Heart right ventricle (tissue), 16 donors: Measurements from ENCODE around the gene FBN1. TPM values are rescaled to one million over a fixed set of nuclear protein-coding genes. Genes with fewer than 3 reads are reported as not detected.

Experiments
- ATAC-seq, 8 donors: fragments of 200-7000 bp; cut with Tn5 transposase; one replicate each; pipeline ENCODE4 v1.9.1; 2020; ENCODE audit warnings: mild to moderate bottlenecking in 8 of 8, moderate library complexity in 8 of 8, moderate number of reproducible peaks in 1 of 8
- DNase-seq, 2 donors: peaks; one replicate each; pipeline ENCODE4 v3.0.0-alpha.2; 2020
- H3K27ac ChIP-seq, 10 donors: fragments of 200-600 bp; sonication (generic) in 2 of 10; one replicate each; pipeline versions ENCODE4 v1.5.0 to v1.8.0; 2020 to 2022; ENCODE audit warnings: mild to moderate bottlenecking in 3 of 10
- H3K27me3 ChIP-seq, 7 donors: fragments of 200-600 bp; one replicate each; pipeline ENCODE4 v1.8.0; 2021 to 2022; ENCODE audit warnings: mild to moderate bottlenecking in 2 of 7
- H3K36me3 ChIP-seq, 9 donors: fragments of 200-600 bp; sonication (generic) in 1 of 9; one replicate each; pipeline versions ENCODE4 v1.5.0 to v1.8.0; 2020 to 2022; ENCODE audit warnings: mild to moderate bottlenecking in 2 of 9
- H3K4me1 ChIP-seq, 9 donors: fragments of 200-600 bp; sonication (generic) in 1 of 9; one replicate each; pipeline versions ENCODE4 v1.5.0 to v1.8.0; 2020 to 2022; ENCODE audit warnings: mild to moderate bottlenecking in 4 of 9
- H3K4me3 ChIP-seq, 10 donors: fragments of 200-600 bp; sonication (generic) in 2 of 10; one replicate each; pipeline versions ENCODE4 v1.5.0 to v1.8.0; 2020 to 2022; ENCODE audit warnings: mild to moderate bottlenecking in 7 of 10, moderate library complexity in 2 of 10
- H3K9me3 ChIP-seq, 11 donors: fragments of 200-600 bp in 10 of 11; sonication (generic) in 2 of 11; one replicate each; pipeline versions ENCODE4 v1.5.0 to v1.8.0; 2013 to 2022; ENCODE audit warnings: mild to moderate bottlenecking in 2 of 11, control low read depth in 1 of 11, moderate library complexity in 1 of 11
- WGBS, 2 donors: extraction: QIAGEN DNeasy Blood & Tissue Kit; methylation state at CpG; one replicate each; pipeline ENCODE4 v1.1.7; 2013; ENCODE audit warnings: inconsistent platforms in 1 of 2; 5-methylcytosine and 5-hydroxymethylcytosine counted together
- intact Hi-C, 10 donors: fragments of 100-400 bp; cut with DNase I; formaldehyde crosslinking; loops; one replicate each; pipeline versions ENCODE4 v1.11.1 to v1.14.2; 2022
- polyA plus RNA-seq, 2 donors: library from polyadenylated mRNA; stranded (reverse); fragments of 200-250 nt; gene quantifications; one replicate each; pipeline ENCODE4 v1.2.3, GENCODE V29; 2013
- total RNA-seq, 10 donors: library from RNA; stranded (reverse); fragmentation: NEBNext Ultra II Directional in 3 of 10; extraction: Animal tissue kit (Norgen Biotek cat#: 25700) in 3 of 10; gene quantifications; one replicate each; pipeline versions ENCODE4 v1.2.1 to v1.2.4, GENCODE V29; 2021 to 2023
- TF ChIP-seq, protein P1 (sequence below), 9 donors: fragments of 200-600 bp; sonication (generic) in 2 of 9; IDR thresholded peaks; one replicate each; pipeline versions ENCODE4 v1.5.0 to v1.8.0; 2021 to 2022; ENCODE audit warnings: antibody characterized with exemption in 9 of 9, mild to moderate bottlenecking in 5 of 9, moderate library complexity in 1 of 9
- donor health status: Arrhythmogenic right ventricular cardiomyopathy.
- donor health status: ischemic (EF 13 %, LVEDD 7.1; RV severe dilation, severe dysfunction).
- donor health status: healthy with polysubstance abuse.
- donor health status: DM: no; HTN: yes; CAD: no.
- donor health status: DM: no; HTN: no; CAD: no.
- donor health status: ischemic (EF 25% LVEDD 6.9; RV normal size, moderate dysfunction).
- donor health status: ischemic (EF 25% LVEDD 5.7; RV mildly dilated, moderate dysfunction).
- donor health status: healthy.
- donor health status: DM: yes; HTN: yes; CAD: no.
- donor health status: Ischemic cardiomyopathy.
- donor health status: ischemic (EF 35%, LVEDD 5.7; RV mildly dilated, moderate dysfunction).
- donor health status: nonischemic (EF 11% LVEDD 7.7; RV severe dilation, severe dysfunction).
- donor health status: DM: yes; HTN: yes; CAD: no.
- donor health status: PGD.
- donor health status: ischemic (EF 29% LVEDD 5.4; RV normal size, mild dysfunction).
- donor health status: nonischemic (EF 23%, LVEDD 6.1; RV moderate dilation, normal function).

The FBN1 gene
- total and polyA plus RNA-seq, 12 donors = 7.0 to 116 (median 31.1) TPM

DNA sequence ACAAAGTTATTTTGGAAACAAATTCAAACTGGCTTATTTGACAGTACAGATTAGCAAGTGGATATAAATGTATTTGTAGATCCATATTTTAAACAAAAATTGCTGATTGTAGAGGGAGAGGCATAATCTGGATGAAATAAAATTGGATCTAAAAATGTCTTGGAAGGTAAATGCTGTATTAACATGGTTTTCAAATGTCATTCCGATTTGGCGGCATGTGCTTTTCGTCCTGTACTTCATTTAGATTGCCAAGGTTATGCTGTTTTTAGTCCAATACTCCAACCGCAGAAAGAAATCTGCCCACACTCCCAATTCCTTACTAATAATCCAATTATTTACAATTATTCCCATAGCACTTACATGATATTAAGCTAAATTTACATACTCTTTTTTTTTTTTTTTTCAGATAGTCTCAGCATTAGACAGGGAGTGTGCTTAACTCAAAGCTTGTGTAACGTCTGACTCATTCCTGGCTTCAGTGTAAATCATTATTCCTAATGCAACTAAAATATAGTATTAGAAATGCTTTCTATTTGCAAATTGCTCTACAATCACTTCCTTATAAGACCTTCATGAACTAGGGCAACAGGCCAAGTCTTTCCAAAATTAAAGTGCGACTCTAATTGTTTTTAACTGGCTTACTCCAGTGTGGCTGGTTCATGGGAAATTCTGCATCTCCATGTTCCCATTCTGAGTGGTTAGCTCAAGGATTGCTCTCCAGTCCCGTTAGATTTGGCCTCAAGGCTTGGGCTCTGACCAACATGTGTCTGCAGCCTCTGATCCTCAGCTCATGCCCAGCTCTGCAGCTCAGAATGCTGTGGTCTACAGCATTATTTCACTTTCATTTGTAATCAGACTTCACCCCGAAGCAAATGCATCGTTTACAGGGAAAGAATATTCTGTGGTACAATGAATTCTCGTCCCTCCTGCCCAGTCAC, 103.9 kb downstream of the FBN1 start:
- H3K9me3 ChIP-seq = peaks cover 0 to 8% (median 0%) of the 10 kb centered on the region in 11 donors
- TF ChIP-seq, protein P1, sequence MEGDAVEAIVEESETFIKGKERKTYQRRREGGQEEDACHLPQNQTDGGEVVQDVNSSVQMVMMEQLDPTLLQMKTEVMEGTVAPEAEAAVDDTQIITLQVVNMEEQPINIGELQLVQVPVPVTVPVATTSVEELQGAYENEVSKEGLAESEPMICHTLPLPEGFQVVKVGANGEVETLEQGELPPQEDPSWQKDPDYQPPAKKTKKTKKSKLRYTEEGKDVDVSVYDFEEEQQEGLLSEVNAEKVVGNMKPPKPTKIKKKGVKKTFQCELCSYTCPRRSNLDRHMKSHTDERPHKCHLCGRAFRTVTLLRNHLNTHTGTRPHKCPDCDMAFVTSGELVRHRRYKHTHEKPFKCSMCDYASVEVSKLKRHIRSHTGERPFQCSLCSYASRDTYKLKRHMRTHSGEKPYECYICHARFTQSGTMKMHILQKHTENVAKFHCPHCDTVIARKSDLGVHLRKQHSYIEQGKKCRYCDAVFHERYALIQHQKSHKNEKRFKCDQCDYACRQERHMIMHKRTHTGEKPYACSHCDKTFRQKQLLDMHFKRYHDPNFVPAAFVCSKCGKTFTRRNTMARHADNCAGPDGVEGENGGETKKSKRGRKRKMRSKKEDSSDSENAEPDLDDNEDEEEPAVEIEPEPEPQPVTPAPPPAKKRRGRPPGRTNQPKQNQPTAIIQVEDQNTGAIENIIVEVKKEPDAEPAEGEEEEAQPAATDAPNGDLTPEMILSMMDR (IDR thresholded peaks at IDR 0.05) = no peak
- H3K27me3 ChIP-seq = no peaks in the 10 kb centered on the region
- peak in 1 of 2 donors; percentile 18 for DNase-seq
- WGBS, 2 donors = 54 to 60% methylated on average over 10 of the region's 10 CpGs
- peak overlapping the region in 7 of 10 donors; percentile 2 to 45 (median 21) for H3K27ac ChIP-seq
- no peaks in the 10 kb centered on the region for H3K36me3 ChIP-seq
- intact Hi-C loops = no loop called here
- peak in 7 of 8 donors; percentile 42 to 73 (median 56) for ATAC-seq
- peaks cover 0 to 47% (median 26%) of the 10 kb centered on the region in 9 donors for H3K4me1 ChIP-seq
- peak overlapping the region in 1 of 10 donors; percentile 14 for H3K4me3 ChIP-seq

DNA sequence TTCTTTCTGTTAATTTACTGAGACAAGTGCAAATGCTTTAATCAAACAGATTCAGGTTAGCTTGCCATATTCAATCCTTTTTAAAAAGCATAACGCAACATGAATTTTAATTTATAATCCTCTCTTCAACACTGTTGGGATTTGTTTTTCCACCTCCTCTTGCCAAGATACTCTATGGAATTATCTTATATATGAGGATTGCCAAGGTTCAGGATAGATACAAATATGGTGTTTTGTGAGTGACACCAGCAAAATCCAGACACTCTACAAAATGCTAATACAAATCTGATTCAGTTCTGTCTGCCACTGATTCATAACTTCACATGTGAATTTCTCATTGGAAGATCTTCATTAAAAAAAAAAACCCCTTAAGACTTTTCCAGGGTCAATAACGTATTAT, 104.8 kb downstream of the FBN1 start:
- ATAC-seq = no peak
- Histone ChIP-seq H3K4me3 (no peak overlapping the region), H3K27me3 (no peaks in the 10 kb centered on the region), H3K9me3 (peaks cover 0 to 8% (median 0%) of the 10 kb centered on the region in 11 donors), H3K36me3 (no peaks in the 10 kb centered on the region), H3K27ac (peak overlapping the region in 1 of 10 donors; percentile 11), H3K4me1 (peaks cover 0 to 55% (median 35%) of the 10 kb centered on the region in 9 donors)
- TF ChIP-seq, protein P1 (IDR thresholded peaks at IDR 0.05) = no peak
- intact Hi-C loops = no loop called here
- no peak for DNase-seq
- WGBS, 2 donors = 89 to 92% methylated on average over 2 of the region's 2 CpGs

DNA sequence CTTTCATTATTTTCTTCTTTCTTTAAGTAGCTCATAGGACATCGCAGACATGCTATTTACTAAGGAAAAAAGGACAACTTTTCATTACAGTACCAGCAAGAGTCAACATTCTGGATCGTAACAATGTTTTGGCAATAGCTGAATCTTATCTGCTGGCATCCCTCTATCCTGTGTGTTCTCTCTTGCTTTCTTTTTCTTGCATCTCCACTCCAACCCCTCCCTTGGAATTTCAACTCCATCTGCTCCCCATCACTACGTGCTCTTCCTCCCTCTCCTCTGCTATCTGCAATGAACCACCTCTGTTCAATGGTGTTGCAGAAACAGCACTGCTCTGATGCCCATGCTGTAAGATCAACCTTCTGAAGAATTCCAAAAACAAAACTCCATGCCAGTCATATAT, 106.6 kb downstream of the FBN1 start:
- TF ChIP-seq, protein P1 (IDR thresholded peaks at IDR 0.05) = no peak
- no peak overlapping the region for H3K4me3 ChIP-seq
- no peak for DNase-seq
- H3K27ac ChIP-seq = peak overlapping the region in 2 of 10 donors; percentile 74 to 80
- peaks cover 0 to 15% (median 0%) of the 10 kb centered on the region in 9 donors for H3K36me3 ChIP-seq
- H3K27me3 ChIP-seq = no peaks in the 10 kb centered on the region
- intact Hi-C loops = loop anchor here in 4 of 10 donors (5.0 to 10.0 kb wide), 3 partner anchors 63 to 106 kb away; partner anchors contain the start of gene FBN1 (in 3 of the 4)
- H3K9me3 ChIP-seq = peaks cover 0 to 8% (median 0%) of the 10 kb centered on the region in 11 donors
- H3K4me1 ChIP-seq = peaks cover 0 to 73% (median 40%) of the 10 kb centered on the region in 9 donors
- ATAC-seq = no peak
- WGBS, 2 donors = 68 to 75% methylated on average over 3 of the region's 3 CpGs

DNA sequence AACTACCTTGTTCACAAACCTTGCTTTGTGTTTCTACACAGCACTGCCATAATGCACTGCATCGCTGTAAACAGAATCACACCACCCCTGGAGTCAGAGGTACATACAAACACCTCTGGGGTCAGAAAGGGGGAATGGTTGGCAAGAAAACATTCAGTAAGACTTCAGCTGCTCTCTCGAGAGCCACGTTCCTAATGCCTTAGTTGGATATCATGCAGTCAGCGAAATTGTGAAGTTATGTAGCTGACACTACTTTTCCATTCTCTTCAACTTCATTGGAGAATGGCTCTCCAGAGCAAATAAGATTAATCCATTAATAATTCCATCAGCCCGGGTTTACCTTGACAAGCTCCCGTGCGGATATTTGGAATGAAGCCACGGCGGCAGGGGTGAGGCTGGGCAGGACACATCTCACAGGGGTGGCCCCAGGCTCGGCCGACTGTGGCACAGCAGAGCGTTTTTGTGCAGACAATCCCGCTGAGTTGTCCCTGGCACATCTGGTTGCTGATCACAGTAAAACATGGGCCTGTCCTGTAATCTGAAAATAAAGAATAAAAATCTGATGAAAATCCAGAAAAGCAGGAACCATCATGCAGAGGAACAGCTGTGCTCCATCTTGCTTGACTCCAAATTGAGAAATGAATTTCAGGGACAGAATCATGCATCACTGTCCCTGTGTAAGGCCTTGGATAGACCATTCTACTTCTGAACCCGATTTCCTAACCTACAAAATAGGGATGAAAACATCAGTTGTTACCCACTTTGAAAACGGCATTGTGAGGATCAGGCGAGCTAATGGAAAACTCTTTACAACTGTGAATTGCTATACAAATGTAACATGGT, 108.0 kb downstream of the FBN1 start:
- Histone ChIP-seq H3K9me3 (no peaks in the 10 kb centered on the region), H3K27ac (peak overlapping the region in 8 of 10 donors; percentile 12 to 80 (median 48)), H3K4me1 (peaks cover 0 to 77% (median 40%) of the 10 kb centered on the region in 9 donors), H3K36me3 (peaks cover 0 to 21% (median 0%) of the 10 kb centered on the region in 9 donors), H3K4me3 (no peak overlapping the region), H3K27me3 (no peaks in the 10 kb centered on the region)
- TF ChIP-seq, protein P1 (IDR thresholded peaks at IDR 0.05) = no peak
- ATAC-seq = peak in 7 of 8 donors; percentile 37 to 65 (median 50)
- DNase-seq = peak in 1 of 2 donors; percentile 21
- WGBS, 2 donors = 64 to 66% methylated on average over 16 of the region's 16 CpGs
- intact Hi-C loops = loop anchor here in 4 of 10 donors (5.0 to 10.0 kb wide), 3 partner anchors 65 to 107 kb away; partner anchors contain the start of gene FBN1 (in 3 of the 4)
